ENCODE data around the gene CABCOCO1. TPM values are rescaled to one million over a fixed set of nuclear protein-coding genes. Genes with fewer than 3 reads are reported as not detected.

The CABCOCO1 gene
- polyA plus RNA-seq, 1 donor (not counting 4 experiments of a cell fraction or from before 2014, with no cell fraction given): 0.17 TPM

GRCh38 chr10:61692447-61693010 is 29.8 kb downstream of the CABCOCO1 start:
- H2AFZ ChIP-seq (ENCODE audit: control insufficient read depth, low read length): peak overlapping the region; percentile 3
- no peaks in the 10 kb centered on the region for H3K9me3 ChIP-seq (ENCODE audit: control insufficient read depth, low read depth, low read length)
- no peaks in the 10 kb centered on the region for H3K36me3 ChIP-seq (ENCODE audit: control insufficient read depth in 2 of 2, extremely low read depth in 1 of 2, insufficient read depth in 2 of 2, low read length in 2 of 2)
- no peak for TF ChIP-seq EZH2 (IDR thresholded peaks at IDR 0.05; ENCODE audit: low read length)
- no peak for TF ChIP-seq CTCF (optimal IDR thresholded peaks at IDR 0.05 in 1 of 3, IDR thresholded peaks at IDR 0.05 in 1 of 3, conservative IDR thresholded peaks at IDR 0.05 in 1 of 3; ENCODE audit: extremely low read depth in 1 of 3, insufficient read depth in 2 of 3, low read length in 3 of 3)
- no peak for FAIRE-seq
- no peak overlapping the region for H3K9ac ChIP-seq (ENCODE audit: control insufficient read depth, extremely low read depth, insufficient read depth, low read length)
- H3K79me2 ChIP-seq (ENCODE audit: control insufficient read depth, insufficient read depth, low read length): no peaks in the 10 kb centered on the region
- no peak overlapping the region for H3K4me3 ChIP-seq (ENCODE audit: control insufficient read depth in 2 of 3, extremely low read depth in 1 of 3, insufficient read depth in 2 of 3, low read depth in 1 of 3, low read length in 3 of 3)
- no peak overlapping the region for H3K4me2 ChIP-seq (ENCODE audit: control insufficient read depth, extremely low read depth, insufficient read depth, low read depth, low read length)
- no peaks in the 10 kb centered on the region for H3K9me1 ChIP-seq (ENCODE audit: control insufficient read depth, extremely low read depth, insufficient read depth, low read length)
- DNase-seq (ENCODE audit: low read depth, low spot score): no peak
- dilution Hi-C loops (cut with MboI; ENCODE audit: extremely low pct_ligation_motif_present, low sequenced_read_pairs): no loop called here
- no peaks in the 10 kb centered on the region for H4K20me1 ChIP-seq (ENCODE audit: control insufficient read depth, extremely low read depth, insufficient read depth, low read length)
- no peaks in the 10 kb centered on the region for H3K27me3 ChIP-seq (ENCODE audit: control insufficient read depth, extremely low read depth, insufficient read depth, low read length)
- H3K4me1 ChIP-seq (ENCODE audit: control insufficient read depth, extremely low read depth, insufficient read depth, low read length): no peaks in the 10 kb centered on the region
- no peak overlapping the region for H3K27ac ChIP-seq (ENCODE audit: control insufficient read depth, insufficient read depth, low read length)

- H3K36me3 ChIP-seq (ENCODE audit: control insufficient read depth in 2 of 2, extremely low read depth in 1 of 2, insufficient read depth in 2 of 2, low read length in 2 of 2): no peaks in the 10 kb centered on the region
- H4K20me1 ChIP-seq (ENCODE audit: control insufficient read depth, extremely low read depth, insufficient read depth, low read length): no peaks in the 10 kb centered on the region
- no peak overlapping the region for H3K4me3 ChIP-seq (ENCODE audit: control insufficient read depth in 2 of 3, extremely low read depth in 1 of 3, insufficient read depth in 2 of 3, low read depth in 1 of 3, low read length in 3 of 3)
- H3K27ac ChIP-seq (ENCODE audit: control insufficient read depth, insufficient read depth, low read length): no peak overlapping the region
- H3K9ac ChIP-seq (ENCODE audit: control insufficient read depth, extremely low read depth, insufficient read depth, low read length): no peak overlapping the region
- no peak overlapping the region for H3K4me2 ChIP-seq (ENCODE audit: control insufficient read depth, extremely low read depth, insufficient read depth, low read depth, low read length)
- no peaks in the 10 kb centered on the region for H3K9me3 ChIP-seq (ENCODE audit: control insufficient read depth, low read depth, low read length)
- dilution Hi-C loops (cut with MboI; ENCODE audit: extremely low pct_ligation_motif_present, low sequenced_read_pairs): no loop called here
- no peak for TF ChIP-seq CTCF (optimal IDR thresholded peaks at IDR 0.05 in 1 of 3, IDR thresholded peaks at IDR 0.05 in 1 of 3, conservative IDR thresholded peaks at IDR 0.05 in 1 of 3; ENCODE audit: extremely low read depth in 1 of 3, insufficient read depth in 2 of 3, low read length in 3 of 3)
- H3K79me2 ChIP-seq (ENCODE audit: control insufficient read depth, insufficient read depth, low read length): no peaks in the 10 kb centered on the region
- no peaks in the 10 kb centered on the region for H3K9me1 ChIP-seq (ENCODE audit: control insufficient read depth, extremely low read depth, insufficient read depth, low read length)
- DNase-seq (ENCODE audit: low read depth, low spot score) (no peak), FAIRE-seq (no peak)
- no peaks in the 10 kb centered on the region for H3K27me3 ChIP-seq (ENCODE audit: control insufficient read depth, extremely low read depth, insufficient read depth, low read length)
- H2AFZ ChIP-seq (ENCODE audit: control insufficient read depth, low read length): no peak overlapping the region
- H3K4me1 ChIP-seq (ENCODE audit: control insufficient read depth, extremely low read depth, insufficient read depth, low read length): no peaks in the 10 kb centered on the region
These were observed 36.4 kb downstream of the CABCOCO1 start for GRCh38 chr10:61698968-61699655.
